HG02885 (cell line): ENCODE results near the gene FOXN1.

ENCODE experiments used
- ATAC-seq: cut with Tn5 transposase; IDR thresholded peaks from one replicate; pipeline ENCODE4 v1.9.1; 2021; ENCODE audit warnings: mild to moderate bottlenecking; ENCODE audit not compliant: unreplicated experiment, poor library complexity

FOXN1 gene

GRCh38 chr17:28540231-28540630 is 34.1 kb downstream of the FOXN1 start:
- ATAC-seq: no peak

DNA sequence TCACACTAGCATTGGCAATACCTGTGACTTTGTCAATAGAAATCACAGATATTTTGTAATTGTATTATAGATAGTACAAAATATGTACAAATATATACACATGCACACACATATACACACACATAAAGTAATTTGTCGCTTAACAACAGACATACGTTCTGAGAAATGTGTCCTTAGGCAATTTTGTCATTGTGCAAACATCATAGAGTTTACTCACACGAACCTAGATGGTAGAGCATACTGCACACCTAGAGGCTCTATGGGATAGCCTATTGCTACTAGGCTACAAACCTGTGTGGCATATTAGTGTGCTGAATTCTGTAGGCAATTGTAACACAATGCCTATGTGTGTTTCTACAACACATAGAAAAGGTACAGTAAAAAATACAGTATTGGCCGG is 35.3 kb downstream of the FOXN1 start:
- no peak for ATAC-seq

- ATAC-seq: no peak
These were observed 38.4 kb downstream of the FOXN1 start for GRCh38 chr17:28544402-28545140.

GRCh38 chr17:28545141-28545503 is 39.0 kb downstream of the FOXN1 start:
- ATAC-seq: no peak

- no peak for ATAC-seq
These were observed 39.8 kb downstream of the FOXN1 start for GRCh38 chr17:28545787-28546415.

DNA sequence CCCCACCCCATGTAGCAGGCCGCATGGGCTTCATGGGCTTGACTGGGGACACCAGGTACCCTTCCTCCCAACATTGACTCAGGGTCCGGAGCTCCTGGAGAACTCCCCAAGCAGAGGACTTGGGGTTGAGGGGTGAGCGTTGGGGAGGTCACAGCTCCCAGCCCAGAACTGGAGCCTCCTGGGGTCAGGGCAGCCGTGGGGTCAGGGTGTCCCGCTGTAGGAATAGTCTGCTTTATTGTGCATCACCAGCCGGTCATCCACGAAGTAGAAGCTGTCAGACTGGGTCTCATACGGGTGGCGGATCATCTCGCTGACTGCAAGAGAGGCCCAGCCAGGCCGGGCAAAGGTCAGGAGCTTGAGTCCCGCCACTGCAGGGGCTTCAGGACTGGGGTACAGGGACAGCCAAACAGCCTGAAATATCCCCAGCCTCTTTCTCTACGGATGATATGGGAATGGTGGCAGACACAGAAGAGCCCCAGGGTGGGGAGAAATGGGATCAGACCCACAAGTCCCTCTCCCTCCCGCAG is 41.0 kb downstream of the FOXN1 start:
- ATAC-seq: no peak

GRCh38 chr17:28547623-28548416 is 41.7 kb downstream of the FOXN1 start:
- ATAC-seq: peak; percentile 38

DNA sequence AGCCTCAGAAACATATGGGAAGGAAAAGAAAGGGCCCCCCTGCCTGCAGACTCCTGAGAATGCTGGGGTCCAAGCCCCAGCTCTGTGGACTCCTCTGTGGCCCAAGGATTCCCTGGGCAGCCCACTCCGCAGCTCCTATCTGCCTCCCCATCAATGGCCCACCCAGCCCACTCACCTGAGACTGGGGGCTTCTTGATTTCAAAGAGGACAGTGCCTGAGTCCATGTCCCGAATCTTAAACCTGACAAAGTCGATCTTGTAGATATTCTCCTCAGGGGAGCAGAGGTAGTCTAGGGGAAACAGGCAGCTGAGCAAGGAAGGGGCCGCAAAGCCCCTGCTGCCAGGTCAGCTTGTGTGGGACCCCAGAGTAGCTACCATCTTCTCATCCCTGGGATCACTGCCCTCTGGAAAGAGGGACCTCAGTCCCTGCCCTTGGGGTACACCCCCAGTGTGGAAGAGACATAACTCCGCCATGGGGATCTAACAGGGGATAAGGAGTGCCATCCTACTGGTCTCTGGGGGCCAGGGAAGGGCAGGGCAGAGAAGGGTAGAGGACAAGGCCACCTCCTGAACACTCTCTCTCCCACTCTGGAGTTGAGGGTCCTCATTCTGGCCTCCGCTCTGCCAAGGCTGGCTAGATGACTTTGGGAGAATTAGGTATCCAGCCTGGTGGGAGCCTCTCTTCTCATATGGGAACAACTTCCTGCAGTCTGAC is 42.4 kb downstream of the FOXN1 start:
- no peak for ATAC-seq

DNA sequence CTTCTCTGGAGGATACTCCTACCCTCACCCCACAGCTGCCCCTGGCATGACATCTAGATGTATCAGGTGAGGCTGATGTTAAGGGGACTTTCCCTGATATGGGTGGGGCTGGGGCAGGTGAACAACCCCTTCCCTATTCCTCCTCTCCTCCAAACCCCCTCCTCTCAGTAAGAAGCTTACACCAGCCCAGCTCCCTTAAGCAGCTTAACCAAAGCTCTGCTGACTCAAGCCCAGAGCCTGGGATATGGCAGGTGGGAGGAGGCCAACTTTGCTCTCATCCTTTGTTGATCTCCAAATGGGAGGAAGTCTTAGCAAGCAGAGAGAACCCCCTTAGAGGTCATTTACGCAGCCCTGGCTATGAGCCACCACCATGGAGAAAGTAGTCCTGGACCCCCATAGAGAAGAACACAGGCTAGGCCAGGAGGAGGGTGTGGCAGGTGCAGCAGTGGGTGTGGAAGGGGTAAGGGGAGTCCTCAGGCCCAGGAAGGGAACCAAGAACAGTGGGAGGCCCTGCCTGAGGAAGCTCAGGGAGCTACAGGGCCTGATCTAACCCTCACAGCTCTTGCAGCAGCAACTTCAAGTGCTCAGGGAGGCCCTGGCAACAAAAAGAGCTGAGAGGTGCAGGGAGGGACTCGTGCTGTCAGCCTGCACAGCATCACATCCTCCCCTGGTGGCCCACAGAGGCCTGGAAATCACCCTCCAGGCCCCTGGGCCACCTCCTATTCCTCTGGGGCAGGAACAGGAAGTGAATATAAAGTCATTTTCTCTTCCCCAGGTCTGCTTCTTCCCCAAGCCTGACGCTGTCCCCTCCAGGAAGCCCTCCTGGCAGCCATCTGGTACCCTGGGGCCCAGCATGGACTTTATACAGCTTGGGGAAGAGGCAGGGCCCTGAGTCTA is 43.3 kb downstream of the FOXN1 start:
- no peak for ATAC-seq

DNA sequence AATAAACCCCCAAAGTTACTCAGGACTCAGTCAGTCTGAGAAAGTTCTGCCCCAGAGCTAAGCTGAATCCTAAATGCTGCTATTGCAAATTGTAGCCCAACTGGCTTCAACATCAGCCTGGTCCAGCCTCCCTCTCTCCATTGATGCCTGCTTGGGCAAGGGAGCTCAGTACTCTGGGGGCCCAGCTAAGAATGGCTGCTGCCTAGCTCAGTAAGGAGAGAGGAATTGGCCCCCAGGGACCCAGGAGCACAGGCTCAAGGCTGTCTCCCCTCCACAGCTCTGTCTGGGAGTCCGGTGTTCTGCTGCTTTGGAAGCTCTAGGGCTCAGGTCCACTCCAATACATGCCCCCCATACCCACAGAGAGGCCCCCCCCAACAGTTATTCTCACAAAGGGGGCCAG is 44.7 kb downstream of the FOXN1 start:
- no peak for ATAC-seq

DNA sequence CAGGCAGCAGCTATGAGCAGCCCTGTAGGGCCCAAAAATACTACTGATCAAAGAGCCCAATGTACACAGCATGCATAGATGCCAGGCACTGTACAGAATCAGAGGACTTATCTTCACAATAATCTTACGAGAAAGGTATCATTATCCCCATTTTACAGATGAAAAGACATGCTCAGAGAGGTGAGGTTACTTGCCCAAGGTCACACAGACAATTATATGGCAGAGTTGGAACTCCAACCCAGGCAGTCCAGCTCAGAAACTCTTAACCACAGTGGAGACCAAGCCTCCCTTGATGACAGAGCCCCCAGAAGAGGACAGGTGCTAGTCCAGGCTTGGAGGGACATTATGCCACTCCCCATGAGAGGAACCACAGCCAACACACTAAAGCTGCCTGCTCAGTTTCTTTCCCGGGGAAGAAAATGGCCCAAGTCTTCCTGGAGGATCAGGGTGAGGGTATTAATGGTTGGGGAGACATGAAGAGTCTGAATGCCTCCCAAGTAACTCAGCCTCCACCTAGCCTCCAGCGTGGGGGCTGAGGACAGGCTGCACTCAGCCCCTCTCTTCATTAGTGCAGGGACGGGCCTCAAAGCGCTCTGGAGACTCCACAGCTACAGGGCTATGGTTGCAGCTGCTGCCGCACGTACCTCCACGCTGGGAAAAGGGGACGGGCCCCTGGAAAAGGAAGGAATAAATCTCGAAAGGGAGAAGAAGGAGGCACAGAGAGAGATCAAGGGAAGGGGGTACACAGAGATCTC is 45.5 kb downstream of the FOXN1 start:
- ATAC-seq: no peak

GRCh38 chr17:28552176-28552999 is 46.2 kb downstream of the FOXN1 start, which contains the start of gene UNC119:
Gene UNC119 (minus strand): TSS chr17:28552624. CDS start chr17:28552557, 67 bp downstream.
- ATAC-seq: peak; percentile 79

GRCh38 chr17:28553000-28553505 is 46.9 kb downstream of the FOXN1 start:
- no peak for ATAC-seq

GRCh38 chr17:28554565-28554964 is 48.4 kb downstream of the FOXN1 start:
- no peak for ATAC-seq

GRCh38 chr17:28555022-28555421 is 48.9 kb downstream of the FOXN1 start:
- ATAC-seq: no peak

GRCh38 chr17:28563475-28563874 is 57.3 kb downstream of the FOXN1 start:
- ATAC-seq: no peak

- peak; percentile 32 for ATAC-seq
These were observed 61.5 kb downstream of the FOXN1 start for GRCh38 chr17:28567604-28568003.

DNA sequence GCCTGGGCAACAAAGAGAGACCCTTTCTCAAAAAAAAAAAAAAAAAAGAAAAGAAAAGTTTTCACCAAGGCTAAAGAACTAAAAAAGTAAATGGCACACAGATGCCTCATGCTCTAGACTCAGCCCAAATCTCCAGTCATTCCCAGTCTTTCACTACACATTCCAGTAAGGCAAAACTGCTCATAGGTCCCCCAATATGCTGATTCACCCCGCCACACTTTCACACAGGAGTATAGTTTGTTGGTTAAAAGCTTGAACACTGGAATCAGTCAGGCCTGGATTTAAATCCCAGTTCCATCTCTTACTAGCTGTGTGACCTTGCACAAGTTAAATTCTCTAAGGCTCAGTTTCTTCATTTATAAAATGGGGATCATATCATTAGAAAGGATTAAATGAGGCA is 63.3 kb downstream of the FOXN1 start:
- no peak for ATAC-seq
